T1000 (cell line): ENCODE results near the gene AFAP1L2.

ENCODE experiments used
- DNase-seq: peaks from one replicate; lab custom pipeline; 2025; ENCODE audit warnings: mixed read lengths; lab: John Stamatoyannopoulos, UW

AFAP1L2 gene

DNA sequence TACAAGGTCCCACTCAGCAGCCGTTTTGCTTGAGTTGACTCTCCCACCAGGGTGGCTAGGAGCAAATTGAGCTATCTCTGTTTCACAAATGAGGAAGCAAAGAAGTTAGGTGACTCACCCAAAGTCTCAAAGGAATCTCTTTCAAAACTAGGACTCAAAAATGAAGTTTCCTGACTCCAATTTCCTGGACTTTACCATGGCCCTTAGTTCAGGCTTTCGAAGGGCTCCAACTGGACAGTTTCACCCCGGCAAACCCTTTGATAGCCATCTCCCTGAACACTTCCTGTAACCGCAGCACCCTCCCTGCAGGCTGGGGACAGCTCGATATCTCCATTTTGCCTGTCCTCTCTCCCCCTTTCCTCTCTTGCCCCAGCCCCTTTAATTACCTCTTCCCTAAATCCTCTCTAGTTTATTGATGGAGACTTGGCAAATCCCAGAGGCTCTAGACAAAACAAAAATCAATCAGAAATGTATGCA lies 4.7 kb upstream of the AFAP1L2 start:
- DNase-seq = no peak

DNA sequence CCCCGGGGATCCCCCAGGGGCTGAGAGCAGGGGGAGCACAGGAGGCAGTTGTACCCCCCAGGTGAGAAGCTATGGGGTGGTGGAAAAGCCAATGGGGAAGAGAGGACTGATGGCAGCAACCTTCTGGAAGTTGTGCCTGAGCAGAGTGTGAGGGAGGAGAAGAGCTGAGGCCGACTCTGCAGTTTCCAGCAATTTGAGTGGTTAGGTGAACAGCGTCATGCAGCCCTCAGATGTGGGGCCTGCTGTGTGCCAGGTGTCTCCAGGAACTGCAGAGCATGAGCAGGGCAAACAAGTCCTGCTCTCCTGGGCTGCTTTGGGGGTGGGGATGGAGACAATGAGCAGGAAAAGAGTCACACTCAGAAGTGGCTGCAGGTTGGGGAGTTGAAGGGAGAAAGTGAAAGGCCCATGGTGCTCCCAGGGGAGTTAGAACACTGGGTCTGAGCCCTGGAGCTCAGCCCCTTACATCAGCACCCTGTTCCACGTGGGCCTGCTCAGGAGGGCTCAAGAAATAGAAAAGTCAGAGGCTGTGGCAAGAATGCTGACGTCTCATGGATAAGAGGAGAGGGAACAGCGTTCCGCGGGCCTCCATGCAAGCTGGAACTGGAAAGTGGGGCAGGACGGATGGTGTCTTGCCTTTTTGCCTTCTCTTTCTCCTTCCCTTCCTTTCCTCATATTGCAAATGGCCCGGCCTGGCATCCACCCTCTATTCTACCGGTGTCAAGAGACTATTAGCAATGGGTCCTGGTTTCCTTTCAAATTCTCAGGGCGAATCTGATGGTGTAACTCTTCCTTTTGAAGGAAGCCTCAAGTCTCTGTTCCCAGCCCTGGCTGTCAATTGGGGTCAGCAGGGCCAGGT lies 4.0 kb upstream of the AFAP1L2 start:
- DNase-seq = no peak

DNA sequence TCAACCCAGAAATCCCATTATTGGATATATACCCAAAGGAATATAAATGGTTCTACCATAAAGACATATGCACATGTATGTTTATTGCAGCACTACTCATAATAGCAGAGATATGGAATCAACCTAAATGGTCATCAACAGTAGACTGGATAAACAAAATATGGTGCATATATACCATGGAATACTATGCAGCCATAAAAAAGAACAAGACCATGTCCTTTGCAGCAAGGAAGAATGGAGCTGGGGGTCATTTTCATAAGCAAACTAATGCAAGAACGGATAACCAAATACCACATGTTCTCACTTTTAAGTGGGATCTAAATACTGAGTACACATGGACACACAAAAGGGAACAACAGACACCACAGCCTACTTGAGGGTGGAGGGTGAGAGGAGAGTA lies 2.2 kb upstream of the AFAP1L2 start:
- DNase-seq = no peak

DNA sequence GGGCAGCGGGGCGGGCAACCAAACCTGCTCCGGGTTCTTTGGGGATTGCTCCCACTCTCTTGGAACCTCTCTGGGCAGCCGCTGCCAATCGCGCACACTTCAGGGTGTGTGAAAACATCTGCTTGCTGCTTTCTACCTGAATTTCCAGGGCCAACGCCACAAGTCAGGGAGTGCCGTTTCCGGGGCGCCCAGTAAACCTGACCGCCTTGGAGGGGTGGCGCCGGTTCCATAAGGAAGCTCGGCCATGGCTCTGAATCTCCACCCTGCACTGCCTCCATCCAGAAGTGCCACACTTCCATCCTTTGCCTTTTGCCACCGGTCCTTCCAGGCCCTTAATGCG lies 679 bp upstream of the AFAP1L2 start:
- DNase-seq = no peak

DNA sequence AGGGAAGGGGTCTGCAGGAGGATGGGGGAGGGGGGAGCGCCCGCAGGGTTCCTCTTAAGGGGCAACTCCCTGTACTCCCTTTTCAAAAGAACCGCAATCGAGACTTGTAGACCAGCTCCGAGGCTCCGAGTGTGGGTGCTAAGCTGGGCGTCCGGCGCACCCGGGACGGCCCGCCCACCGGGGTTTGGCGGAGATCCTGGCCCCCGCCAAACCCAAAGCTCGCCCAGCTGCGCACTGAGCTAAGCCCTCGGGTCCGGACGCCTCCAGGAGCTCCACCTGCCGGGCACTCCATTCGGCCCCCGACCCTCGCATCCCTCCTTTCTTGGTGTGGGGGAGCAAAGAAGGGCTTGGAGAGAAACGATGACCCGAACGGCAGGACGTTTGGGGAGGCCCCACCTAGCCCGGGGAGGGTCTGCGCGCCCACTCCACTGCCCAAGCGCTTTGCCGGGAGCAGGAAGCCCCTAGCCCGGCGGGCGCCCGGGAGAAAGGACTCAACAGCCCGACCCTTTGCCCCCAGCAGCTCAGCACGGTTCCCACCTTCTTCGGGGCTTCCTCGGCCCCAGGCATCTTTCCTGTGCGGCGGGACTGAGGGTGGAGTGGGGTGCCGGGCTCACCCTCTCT lies 651 bp downstream of the AFAP1L2 start:
- no peak for DNase-seq

DNA sequence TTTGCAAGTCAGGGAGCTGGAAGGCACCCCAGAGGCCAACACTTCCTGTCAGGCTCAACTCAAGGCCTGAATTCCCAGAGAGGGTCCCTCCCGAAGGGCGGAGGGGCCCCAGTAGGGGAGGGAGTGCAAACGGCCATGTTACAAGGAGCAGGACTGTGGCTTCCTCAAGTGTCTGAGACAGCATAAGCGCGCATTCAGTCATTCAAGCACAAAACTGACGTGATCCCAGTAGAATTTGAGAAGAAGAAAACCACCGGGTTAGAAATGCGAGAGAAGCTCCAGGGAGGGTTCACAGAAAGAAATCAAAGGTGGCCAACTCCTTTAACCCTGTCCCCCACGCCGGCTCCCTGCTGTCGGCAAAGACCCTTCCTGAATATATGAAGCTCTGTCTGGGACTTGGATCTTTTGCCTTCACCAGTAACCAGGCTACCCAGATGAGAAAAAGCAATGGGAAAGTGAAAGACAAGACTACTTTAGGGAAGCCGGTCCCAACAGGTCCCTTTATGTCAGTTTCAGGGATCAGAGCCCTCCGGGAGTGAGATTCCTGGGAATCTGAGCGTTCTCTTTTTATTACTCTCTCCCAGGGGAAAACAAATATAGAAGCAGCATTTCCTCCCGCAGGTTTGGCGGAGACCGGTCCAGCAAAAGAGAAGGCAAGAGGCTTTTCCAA lies 1.3 kb downstream of the AFAP1L2 start:
- no peak for DNase-seq

DNA sequence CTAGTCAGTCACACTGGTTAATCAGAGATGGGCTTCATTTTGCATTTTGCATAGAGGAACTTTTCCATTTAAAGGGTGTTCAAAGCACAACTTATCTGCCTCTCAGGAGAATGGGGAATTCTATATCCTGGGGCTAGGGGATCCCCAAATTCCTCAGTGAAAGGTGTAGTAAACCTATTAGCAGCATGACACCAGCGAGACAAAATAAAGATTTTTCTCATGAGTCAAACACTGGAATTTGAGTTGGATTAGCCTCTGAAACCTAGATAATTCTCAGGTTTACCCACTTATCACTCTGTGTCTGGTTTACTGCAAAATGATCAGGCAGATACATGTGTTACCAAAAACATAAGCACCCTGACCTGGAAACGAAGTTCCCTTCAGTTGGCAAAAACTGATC lies 2.1 kb downstream of the AFAP1L2 start:
- DNase-seq = no peak

DNA sequence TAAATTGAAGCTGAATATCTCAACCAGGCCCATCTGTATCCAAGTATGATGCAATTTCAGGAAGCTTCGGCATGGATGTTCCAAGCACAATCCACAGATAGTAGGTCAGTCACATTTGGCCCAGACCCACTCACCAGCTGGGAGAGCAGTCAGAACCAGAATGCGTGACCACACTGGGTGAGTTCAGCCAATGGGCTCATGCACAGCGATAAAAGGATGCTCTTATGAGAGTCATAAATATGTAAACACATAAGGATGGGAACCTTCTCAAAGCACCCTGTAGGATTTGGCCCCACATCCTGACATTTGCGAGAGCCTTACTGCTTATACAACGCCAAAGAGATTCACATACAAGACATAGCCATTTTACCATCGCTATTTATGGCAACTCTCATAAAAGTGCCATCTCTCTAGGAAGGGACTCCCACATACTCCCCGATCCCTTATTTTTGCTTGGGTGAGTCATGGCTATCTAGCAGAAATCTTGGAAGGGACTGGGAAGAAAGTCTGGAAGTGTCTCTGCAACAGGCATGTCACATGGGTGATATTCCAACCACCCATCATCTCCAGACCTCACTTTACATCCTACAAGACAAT lies 3.0 kb downstream of the AFAP1L2 start:
- no peak for DNase-seq

DNA sequence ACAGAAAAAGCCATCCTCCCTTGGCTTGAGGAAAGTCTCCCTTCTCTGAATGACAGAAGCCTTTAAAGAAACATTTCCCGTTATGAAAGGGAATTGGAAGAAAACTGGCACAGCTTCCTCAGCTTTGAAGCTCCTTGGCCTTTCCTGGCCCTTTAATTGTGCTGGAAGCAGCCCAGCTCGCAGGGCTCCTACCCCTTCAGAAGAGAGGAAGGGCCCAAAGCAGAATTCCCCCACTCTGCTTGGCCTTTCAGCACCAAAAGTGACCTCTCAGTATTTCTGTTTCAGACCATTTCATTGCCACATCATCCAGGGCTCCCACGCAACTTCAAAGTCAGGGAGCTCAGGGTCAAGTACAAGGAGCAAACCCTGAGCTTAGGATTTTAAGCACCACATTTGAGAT lies 4.2 kb downstream of the AFAP1L2 start:
- DNase-seq = no peak

DNA sequence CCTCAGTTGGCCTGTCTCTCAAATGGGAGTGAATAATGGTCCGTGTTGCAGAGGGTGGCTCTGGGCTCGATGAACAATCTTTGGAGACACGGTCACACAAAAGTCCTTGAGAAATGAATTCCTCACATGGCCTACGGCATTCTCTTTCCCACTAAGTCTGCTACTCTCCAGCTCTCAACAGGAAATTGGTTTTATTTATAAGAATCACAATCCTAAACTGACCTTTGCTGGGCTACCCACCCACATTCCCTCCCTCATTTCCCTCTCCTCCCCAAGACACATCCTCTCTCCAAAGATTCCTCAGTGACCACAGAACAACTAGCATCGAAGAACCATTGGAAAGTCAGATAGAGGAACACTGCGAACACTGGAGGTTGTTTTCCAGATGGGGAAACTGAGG lies 4.7 kb downstream of the AFAP1L2 start:
- no peak for DNase-seq

DNA sequence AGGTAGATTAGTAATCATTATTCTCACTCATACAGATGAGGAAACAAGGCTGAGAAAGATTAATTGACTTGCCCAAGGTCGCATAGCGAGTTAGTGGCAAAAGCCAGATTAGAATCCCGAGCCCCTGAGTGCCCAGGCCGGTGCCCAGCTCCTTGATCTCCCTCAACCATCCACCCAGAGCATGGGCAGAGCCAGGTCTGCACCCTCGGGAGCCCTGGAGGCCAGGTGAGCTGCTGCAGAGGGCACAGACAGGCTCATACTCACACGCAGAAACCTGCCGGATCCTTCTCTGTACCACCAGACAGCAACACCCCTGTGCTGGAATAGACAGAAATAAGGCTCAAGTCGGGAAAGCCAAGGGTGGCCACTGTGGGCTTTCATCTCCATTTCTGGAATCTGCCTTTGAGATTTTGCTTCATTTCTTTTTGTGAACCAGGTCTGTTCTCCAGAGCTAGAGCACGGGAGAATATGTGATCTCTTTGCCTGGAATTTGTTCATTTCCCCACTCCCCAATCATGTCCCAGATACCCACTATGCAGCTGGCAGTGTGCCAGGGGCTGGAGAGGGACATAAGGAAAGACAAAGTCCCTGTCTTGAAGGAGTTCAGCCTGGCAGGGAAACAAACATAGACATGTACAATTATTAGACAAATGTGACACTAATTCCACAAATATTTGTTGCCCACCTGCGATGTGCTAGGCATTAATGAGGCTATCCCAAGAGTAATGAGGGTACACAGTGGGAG lies 5.5 kb downstream of the AFAP1L2 start:
- DNase-seq = no peak

DNA sequence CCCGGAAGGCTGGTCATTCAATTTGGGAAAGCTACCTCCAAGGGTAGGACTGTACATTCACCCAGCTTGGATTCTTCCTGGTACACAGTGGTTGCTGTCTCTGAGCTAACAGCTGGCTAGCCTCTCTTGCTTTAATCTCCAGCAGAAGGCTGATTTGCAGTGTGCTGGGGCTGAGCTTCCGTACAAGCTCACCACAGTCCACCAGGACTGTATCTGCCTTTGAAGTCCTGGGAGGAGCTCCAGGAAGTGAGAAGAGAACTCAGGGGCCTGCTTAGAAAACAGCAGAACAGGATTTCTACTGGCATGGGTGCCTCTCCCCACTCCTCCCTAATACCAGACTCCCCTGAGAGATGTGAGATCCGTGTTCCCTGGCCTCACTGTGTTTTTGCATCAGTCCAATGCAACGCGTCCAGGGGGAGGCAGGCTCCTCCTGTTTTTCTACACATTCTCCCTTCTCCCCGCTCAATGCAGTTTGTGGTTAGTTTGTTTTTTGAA lies 6.6 kb downstream of the AFAP1L2 start:
- no peak for DNase-seq

DNA sequence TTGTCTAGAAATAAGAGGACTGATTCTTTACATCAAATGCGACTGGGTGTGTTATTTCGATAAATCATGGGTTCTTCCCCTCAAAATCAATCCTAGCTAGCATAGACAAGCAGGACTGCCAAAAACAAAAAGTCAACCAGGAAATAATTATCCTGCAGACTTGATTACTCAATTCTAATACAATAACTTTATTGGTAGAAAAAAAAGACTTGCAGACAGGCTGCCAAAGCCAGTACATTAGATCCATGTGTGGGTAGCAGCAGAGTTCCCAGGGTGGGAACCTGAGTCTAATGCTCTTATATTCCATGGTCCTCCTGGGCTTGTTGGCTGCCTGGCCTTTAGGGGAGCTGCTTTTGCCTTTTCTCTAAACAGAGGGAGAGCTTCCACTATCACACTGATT lies 7.8 kb downstream of the AFAP1L2 start:
- DNase-seq = no peak

DNA sequence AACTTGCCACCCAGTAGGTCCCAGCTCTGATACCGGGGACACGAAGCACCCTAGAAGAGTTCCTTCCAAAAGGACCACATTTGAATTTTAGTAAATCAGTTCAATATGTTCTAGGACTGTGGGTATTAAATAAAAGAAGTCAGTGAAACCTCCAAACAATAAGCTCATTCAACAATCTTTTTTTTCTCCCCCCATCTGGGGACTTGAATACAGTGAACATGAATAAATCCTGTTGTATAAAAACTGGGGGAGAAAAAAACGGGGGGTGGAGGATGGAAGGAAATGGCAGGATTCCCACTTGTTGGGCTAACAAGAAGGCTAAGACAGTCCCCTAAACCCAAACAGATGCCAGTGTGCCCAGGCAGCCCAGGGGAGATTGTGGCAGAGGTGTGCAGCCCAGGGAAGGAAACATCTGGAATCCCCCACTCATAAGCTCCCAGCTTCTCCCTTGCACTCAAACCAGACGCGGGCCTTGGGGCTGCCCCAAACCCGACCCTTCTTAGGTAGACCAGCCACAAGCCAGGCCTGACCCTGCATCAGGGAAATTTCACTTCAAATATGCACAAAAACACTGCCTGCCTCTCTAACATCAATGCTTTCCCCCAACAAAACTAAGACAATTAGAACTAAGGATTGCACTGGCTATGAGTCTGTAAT lies 8.8 kb downstream of the AFAP1L2 start:
- DNase-seq = no peak

DNA sequence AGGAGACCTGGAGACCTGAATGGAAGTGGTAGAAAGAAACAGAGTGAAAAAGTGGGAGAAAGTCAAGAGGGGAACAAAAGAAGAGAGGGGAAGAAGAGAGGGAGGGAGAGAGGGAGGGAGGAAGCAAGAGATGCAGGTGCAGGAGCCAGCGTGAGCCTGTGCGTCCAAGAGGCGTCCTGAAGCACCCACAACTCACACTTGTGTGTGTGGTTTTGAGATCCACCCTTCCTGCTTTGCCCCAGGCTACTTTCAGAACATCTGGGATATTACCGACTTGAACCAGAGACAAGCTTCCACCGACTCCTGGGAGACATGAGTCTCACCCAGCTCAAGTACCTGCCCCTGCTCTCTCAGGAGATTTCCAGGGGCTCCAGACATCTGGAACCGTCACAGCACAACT lies 9.8 kb downstream of the AFAP1L2 start:
- DNase-seq = no peak

DNA sequence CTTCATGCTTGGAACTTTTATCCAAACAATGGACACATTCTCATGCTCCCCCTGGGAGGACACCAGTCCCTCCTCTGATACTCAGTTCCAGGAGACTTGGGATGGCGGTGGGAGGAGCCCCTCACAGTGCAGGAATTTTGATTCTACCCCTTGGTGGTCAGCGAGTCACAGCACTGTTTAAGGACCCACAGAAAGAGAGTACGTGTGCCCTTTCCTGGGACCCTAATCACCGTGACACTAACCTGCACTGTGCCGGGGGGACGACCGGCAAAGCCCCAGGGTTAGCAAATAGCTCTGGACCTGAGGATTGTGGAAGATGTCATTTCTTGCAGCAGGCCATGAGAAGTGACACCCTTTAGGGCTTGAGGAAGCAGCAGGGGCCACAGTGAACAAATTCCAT lies 10.4 kb downstream of the AFAP1L2 start:
- DNase-seq = no peak

DNA sequence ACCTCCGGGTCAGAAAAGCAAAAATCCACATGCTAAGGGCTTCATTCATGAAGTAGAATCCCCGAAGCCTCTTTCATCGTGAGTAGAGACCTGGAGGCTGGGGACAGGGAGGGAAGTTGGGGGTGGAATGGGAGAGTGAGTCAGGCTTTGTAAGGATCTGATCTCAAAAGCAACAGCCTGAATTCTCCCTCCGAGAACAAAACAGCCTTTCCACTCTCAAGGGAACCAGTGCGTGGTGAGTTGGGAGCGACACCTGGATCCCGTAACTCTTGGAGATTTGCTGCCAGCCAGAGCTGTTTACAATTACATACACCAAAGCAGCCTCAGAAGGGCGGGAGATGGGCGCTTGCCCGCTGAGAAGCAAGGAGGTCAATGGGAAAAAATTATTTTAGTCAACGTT lies 10.8 kb downstream of the AFAP1L2 start:
- no peak for DNase-seq

DNA sequence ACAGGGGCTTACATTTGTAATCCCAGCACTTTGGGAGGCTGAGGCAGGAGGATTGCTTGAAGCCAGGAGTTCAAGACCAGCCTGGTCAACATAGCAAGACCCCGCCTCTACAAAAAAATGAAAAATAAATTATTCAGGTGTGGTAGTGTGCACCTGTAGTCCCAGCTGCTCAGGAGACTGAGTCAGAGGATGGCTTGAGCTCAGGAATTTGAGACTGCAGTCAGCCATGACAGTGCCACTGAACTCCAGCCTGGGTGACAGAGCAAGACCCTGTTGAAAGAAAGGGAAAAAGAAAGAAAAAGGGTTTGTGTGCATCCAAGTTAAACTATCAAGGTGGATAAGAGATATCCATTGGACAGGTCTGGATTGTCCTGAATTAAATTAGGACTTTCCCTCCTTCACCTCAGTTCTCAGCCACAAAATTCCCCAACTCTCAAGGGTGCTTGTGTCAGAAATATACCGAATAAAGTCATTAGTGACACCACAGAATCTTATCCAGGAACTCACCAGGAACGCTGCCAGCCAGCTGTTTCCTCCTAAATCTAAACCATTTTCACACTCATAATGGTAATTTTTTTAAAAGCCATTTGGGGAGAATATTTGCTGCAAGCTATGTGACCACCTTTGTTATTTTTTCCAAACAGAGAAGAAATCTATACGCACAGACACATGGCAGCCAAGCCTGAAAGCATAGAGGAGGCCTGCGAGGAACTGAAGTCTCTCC lies 12.0 kb downstream of the AFAP1L2 start:
- DNase-seq = no peak

DNA sequence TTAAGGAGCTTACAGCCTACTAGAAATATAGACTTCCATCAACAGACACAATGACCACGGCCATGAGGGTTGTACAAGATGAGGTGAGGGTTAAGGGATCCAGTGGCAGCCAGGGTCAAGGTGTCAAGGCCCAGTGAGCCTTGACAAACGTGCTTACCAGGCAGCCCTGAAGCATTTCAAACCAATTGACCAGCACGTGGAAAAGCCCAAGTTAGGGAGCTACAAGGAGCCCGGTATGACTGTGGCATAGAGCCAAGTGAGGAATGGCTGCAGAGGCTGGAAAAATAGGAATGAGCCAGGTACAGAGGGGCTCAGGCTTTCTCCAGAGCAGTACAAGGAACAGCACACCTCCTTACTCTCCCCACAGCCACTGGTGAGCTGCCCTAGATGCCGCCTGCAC lies 12.7 kb downstream of the AFAP1L2 start:
- no peak for DNase-seq

DNA sequence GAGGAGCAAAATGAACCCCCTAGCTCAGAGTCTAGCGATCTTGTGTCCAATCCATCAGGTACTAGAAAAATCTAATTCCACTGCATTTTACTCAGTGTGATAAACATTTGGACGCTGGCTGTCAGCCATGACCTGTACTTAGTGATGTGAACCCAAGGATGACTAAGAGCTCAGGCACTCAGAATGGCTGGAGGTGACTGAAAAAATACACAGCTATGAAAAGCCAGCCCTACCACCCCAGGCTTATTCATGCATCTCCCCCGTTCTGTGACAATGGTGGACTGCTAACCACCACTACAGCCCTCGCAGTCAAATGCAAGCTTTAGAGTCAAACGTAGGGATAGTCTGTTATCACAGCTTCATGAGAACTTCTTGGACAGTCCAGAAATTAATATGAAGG lies 14.9 kb downstream of the AFAP1L2 start:
- DNase-seq = no peak

DNA sequence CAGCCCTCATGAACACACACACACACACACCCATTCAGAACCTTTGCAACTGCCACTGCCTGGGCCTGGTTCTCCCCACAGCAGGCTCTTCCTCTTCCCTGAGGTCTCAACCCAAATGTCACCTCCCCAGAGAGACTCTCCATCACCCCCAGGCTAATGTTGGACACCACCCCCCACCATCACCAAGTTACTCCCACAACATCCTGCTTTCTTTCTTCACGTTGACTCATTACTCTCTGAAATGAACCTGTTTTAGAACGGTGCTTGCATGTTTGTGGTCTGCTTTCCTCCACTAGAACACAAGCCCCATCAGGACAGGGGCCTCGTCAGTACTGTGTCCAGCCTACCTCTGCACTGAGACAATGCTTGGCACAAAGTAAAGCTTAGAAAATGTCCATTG lies 16.0 kb downstream of the AFAP1L2 start:
- no peak for DNase-seq
